Right ventricle myocardium superior (tissue), 1 donor: ENCODE measurements around the gene NPC1. TPM values are rescaled to one million over a fixed set of nuclear protein-coding genes. Genes with fewer than 3 reads are reported as not detected.
"Not testable (repeated sequence)": the region's sequence is repeated elsewhere in the genome, so short reads cannot be mapped to it uniquely, and the experiment has no call there.

Source experiments
- ATAC-seq: fragments of 200-7000 bp; cut with Tn5 transposase; one replicate; pipeline ENCODE4 v1.9.1; 2020; ENCODE audit warnings: mild to moderate bottlenecking; ENCODE audit not compliant: poor library complexity
- DNase-seq: peaks from one replicate; pipeline ENCODE4 v3.0.0-alpha.2; 2020
- intact Hi-C: fragments of 100-400 bp; cut with DNase I; formaldehyde crosslinking; loops from one replicate; pipeline ENCODE4 v1.11.2; 2022
- total RNA-seq: library from RNA; stranded (reverse); fragmentation: NEBNext Ultra II Directional; extraction: Animal tissue kit (Norgen Biotek cat#: 25700); gene quantifications from one replicate; pipeline ENCODE4 v1.2.1, GENCODE V29; 2021
- donor health status: DM: no; HTN: yes; CAD: no; lungs with severe emphysema.

NPC1 gene
- total RNA-seq, 1 donor from 2014 or later, result 9.8 TPM

DNA sequence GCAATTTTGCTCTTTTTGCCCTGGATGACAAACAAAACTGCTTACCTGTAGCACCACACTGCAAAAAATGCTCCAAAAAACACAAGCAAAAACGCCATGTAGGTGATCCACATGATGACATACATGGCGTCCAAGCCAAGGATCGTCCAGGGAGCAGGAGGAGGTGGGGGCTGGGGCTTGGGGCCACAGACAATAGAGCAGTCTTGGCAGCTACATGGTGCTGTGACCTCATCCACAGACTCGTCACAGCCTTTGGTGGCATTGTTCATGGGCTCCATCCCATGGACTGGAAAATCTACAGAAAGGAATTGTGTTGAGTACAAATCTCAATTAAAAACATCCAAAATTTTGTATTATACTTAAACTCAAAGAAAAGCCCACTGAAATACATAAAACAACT lies 26.1 kb downstream of the NPC1 start:
- intact Hi-C loops, result no loop called here
- no peak for ATAC-seq
- no peak for DNase-seq

DNA sequence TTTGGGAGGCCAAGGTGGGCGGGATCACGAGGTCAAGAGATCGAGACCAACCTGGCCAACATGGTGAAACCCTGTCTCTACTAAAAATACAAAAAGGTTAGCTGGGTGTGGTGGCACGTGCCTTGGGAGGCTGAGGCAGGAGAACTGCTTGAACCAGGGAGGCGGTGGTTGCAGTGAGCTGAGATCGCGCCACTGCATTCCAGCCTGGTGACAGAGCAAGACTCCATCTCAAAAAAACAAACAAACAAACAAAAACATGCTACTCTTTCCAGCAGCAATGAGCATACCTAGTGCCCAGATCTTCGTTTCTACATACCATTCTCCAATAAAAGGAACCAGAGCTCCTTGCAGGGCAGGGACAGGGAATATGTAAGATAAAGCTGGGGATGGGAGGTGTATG lies 28.8 kb downstream of the NPC1 start:
- ATAC-seq, intact Hi-C loops, DNase-seq: not testable (repeated sequence)

DNA sequence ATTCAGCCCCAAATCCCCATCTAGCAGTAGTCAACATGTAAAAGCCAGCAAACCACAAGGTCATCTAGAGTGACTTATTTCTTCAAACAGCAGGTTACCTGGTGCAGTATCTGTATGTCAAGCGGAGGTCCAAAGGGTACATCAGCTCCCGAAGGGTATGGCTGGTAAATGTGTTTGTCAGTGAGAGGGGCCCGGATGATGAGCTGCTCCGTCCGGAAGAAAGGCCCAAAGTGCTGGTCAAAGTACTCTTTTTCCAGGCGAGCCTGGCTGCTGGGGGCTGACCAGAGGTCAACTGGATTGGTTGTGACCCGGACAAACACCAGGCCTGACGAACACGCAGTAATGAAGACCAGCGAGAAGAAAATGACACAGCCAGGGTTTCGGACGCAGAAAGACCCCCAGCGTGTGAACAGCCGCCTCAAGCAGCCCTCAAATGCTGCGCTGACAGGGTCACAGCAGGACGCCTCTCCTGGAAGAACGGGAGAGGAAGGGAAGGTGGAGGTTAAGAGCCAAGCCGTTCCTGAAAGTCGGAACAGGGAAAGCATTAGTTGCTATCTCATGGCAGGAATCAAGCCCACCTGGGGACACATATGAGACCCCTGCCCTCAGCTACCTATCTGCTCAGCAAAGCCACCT lies 30.0 kb downstream of the NPC1 start:
- DNase-seq (no peak), ATAC-seq (no peak)
- intact Hi-C loops, result no loop called here

DNA sequence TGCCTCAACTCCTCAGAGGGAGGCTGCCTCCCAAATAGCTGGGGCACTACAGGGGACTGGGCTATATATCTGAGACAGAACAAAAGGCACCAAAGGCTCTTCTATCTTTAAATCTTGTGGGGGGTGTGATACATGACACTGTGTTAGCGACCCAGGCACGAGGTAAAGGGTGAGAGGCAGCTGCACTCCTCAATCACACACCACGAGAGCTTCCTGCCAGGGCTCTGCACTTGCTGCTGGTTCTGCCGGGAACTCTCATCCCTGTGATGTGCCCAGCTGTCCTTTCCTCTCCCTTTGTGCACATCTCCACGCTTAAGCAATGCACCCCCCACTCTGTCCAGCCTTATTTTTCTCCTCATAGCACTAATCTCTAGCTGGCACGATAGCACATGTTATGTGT lies 32.4 kb downstream of the NPC1 start:
- DNase-seq, result no peak
- no peak for ATAC-seq
- intact Hi-C loops, result no loop called here

DNA sequence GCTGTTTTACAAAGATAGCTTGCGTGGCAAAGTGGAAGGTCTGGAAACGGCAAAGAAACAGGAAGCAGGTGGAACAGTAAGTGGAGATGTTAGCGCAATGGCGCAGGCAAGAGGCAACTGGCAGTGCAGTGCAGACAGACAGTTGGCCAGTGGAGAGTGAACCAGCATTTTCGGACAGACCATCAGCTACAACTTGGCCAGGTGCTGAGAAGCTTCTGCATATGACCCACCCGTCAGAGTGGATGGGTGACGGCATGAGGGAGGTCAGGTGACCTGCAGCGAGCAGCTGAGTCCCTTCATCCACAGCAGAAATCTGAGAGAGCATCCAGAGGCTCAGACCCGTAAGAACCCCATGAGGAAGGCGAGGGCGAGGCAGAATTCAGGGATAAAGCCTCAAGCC lies 33.8 kb downstream of the NPC1 start:
- intact Hi-C loops, result no loop called here

DNA sequence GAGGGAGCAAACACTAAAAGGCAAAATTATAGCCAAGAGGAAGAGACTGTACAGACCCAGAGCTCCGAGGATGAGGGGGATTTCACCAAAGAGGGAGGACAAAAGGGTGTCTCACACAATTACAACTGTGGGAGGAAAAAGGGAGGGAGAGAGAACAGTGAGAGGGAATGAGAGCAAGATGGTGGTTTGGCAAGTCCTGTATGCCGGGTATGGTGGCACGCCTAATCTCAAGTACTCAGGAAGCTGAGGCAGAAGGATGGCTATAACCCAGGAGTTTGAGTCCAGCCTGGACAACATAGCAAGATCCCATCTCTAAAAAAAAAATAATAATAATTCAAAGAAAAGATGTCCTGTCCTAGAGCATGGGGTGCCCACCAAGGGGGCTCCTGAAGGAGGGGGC lies 34.3 kb downstream of the NPC1 start:
- DNase-seq (no peak), ATAC-seq (no peak)
- intact Hi-C loops, result no loop called here

More for the DNA sequence above, 33.8 kb downstream of the NPC1 start:
- no peak for ATAC-seq
- no peak for DNase-seq

DNA sequence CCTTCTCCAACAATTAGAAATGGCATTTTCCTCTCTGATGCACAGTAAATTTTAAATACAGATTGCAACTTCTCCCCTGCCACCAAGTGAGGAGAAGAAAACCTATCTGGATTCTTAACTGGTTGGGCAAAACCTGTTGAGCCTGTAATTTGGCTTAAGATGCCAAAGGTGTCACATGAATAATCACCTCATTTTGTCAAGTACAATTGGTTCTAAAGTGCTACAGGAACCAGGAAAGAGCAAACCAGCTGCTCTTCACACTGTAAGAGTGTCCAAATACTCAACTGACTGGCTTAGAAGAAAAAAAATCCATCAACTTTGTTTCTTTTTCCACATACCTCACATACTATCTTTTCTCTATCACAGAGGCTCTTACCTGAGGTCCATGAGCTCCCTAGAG lies 35.4 kb downstream of the NPC1 start:
- intact Hi-C loops, result no loop called here
- ATAC-seq, result no peak
- DNase-seq, result no peak

DNA sequence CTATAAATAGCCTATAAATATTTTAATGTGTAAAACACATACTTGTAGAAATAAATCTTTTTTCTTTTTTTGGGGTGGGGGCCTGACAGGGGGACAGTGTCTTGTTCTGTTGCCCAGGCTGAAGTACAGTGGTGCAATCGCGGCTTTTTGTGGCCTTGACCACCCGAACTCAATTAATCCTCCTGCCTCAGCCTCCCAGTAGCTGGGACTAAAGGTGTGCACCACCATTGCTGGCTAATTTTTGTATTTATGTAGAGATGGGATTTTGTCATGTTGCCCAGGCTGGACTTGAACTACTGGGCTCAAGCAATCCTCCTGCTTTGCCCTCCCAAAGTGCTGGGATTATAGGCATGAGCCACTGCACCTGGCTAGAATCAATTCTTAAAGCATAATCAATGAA lies 37.6 kb downstream of the NPC1 start:
- no peak for DNase-seq
- ATAC-seq, result no peak
- intact Hi-C loops, result no loop called here

DNA sequence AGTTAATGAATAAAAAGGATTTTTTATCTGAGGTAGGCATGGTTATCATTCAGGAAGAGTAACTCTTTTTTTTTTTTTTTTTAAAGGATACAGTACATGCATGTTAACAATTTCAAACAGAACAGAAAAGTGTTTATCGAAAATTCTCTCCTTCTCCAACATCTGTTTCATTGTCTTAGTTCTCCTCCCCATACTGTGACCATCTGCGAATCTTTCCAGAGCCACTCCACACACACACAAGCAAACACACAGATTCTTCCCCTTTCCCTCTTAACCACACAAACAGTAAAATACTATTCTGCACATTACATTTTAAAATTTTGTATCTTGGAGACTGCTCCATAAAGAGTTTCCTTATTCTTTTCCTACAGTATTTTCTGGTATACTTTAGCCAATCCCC lies 38.0 kb downstream of the NPC1 start:
- ATAC-seq (no peak), DNase-seq (no peak)
- intact Hi-C loops, result no loop called here

DNA sequence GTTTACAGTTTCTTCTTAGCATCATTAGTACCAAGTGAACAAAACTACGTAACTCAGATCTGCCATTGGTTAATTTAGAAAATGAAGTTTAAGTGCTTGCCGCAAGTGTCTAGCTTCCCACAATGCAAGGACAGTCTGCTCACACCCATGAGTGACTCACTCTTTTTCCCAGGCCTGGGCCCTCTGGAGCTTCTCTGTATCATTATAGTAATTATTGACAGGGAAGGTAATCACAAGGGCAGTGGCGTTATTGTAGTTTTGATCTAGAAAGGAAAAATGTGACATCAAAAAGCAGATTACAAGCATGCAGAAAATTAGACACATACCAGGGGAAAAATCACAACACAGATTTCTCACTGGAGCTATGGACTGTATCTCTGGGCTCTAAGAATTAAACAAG lies 38.5 kb downstream of the NPC1 start:
- intact Hi-C loops, result no loop called here
- ATAC-seq (no peak), DNase-seq (no peak)

DNA sequence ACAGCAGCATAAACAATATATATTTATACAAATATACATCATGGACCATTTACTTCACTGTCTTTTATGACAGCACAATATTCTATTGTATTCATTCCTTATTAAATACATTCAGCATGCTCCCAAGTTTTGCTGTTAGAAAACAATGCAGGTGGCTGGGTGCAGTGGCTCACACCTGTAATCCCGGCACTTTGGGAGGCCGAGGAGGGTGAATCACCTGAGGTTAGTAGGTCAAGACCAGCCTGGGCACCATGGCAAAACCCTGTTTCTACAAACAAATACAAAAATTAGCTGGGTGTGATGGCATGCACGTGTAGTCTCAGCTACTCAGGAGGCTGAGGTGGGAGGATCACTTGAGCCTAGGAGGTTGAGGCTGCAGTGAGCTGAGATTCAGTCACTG lies 39.0 kb downstream of the NPC1 start:
- intact Hi-C loops, result no loop called here
- no peak for ATAC-seq
- DNase-seq, result no peak

DNA sequence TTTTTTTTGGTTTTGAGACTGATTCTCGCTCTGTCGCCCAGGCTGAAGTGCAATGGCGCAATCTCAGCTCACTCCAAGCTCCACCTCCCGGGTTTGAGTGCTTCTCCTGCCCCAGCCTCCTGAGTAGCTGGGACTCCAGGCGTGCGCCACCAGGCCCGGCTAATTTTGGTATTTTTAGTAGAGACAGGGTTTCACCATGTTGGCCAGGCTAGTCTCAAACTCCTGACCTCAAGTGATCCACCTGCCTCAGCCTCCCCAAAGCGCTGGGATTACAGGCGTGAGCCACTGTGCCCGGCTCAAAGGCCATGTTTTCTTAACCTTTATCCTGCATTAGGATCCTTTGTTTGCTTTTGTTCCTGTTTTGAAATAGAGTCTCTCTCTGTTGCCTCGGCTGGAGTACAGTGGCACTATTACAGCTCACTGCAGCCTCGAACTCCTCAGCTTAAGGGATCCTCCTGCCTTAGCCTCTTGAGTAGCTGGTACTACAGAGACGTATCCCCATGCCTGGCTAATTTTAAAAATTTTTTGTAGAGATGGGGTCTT lies 41.0 kb downstream of the NPC1 start:
- no peak for ATAC-seq
- intact Hi-C loops, result no loop called here
- no peak for DNase-seq

DNA sequence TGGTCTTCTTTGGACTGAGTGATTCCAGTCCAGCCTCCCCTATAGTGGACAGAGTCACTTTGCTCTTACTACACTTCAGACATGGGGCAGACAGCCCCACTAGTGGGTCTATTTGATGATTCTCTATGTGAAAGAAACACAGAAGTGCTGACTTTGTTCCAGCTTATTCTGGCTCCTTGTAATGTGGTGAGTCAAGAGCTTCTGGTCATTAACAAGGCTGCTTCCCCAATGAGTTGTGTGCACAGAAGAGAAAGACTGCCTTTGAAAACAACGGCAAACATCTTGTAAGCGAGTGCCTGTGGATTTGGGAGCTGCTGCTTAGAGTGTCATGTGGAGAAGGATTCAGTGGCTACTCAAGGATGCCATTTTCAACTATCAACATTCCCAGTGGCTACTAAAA lies 43.8 kb downstream of the NPC1 start:
- intact Hi-C loops, result no loop called here
- no peak for ATAC-seq
- DNase-seq, result no peak

DNA sequence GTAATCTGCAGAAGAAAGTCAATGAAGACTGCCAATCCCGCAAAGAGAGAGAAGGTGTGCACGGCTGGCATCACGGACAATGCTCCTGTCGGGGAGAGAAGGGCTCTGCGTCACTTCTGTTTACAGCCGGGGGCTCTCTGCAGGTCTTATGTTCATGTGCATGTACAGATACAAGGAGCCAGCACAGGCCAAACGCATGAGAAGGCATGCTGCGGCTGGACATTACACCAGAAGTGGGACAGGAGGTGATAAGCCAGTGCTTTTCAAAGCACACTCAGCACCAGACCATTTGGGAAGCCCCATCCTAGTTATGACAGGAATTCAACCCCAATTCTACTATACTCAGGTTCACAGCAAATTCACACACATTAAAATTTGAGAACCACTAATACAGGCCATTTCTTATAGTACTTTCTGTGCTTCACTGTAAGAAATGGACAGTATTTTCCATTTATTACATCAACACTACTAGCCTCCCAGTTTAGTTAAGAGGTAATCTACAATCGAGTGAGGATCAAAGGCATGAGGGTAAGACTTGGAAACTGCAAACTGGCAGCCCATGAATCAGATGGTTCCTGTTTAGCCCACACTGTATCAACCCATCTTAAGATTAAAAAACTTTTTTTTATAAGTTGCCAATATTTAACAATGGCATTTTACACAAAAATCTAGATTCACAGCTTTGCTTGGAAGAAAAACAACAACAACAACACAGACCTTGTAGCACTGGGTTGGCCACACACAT lies 44.8 kb downstream of the NPC1 start:
- intact Hi-C loops, result no loop called here
- no peak for ATAC-seq

DNA sequence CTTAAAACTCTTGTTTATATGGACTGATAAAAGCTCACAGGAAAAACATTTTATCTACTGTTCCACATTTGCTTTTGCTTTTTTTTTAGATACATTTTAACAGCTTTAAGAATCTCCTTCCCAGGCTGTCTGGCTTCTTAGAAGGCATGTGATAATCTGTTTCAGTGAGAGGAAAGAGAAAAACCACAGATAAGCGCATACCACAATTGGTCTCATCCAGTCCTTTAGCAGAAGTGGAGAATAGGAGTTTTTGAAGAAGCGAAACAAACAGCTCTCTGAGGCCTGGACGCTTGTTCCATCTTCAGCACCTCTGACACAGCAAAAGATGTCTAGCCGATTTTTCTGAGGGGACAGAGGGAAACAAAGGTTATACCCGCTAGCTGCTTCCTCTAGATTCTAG lies 45.4 kb downstream of the NPC1 start:
- DNase-seq (no peak), ATAC-seq (peak; percentile 53)
- intact Hi-C loops, result no loop called here

More for the DNA sequence above, 44.8 kb downstream of the NPC1 start:
- no peak for DNase-seq

DNA sequence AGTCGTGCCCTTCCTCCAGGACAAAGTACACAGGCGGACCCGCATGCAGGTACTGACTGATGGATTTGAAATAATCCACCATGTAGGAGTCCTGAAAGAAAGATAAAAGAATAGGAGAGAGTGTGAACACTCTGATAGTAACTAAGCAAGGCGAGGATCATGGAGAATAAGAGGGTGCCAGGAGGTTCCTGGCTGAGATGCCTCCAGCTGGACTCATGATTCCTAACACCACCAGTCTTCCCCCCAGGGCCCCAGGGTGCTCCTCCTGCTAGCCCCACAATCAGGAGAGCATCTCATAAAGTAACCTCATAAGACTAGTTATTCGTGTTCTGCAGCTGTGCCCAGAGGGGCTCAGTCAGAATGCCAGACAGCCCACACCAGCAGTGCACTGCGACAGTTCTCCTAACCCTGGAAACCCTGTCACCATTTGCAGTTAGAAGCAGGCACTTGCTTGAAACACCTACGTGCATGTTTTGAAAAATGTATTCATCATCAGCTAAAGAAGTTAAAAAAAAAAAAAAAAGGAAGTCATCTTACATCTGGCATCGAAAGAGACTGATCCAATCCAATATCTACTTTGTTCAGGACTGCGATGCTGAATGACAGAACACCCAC lies 46.3 kb downstream of the NPC1 start:
- DNase-seq, result no peak

DNA sequence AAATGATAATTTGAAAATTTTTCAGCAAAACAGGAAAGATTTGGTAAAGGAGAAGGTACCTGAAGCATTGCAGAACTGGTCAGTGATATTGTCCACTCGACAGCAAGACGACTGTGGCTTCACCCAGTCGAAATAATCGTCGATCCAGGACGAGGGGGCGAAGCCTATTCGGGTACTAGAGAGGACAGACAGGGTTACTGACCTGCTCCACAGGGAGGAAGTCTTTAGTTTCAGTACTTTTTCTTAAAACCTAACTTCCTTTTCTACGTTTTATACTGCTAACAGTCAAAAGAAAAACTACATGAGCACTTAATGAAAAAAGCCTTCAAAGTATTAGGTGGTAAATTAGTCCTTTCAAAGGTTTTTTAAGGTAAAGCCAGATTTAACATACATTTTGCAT lies 47.0 kb downstream of the NPC1 start:
- intact Hi-C loops, result no loop called here
- ATAC-seq (no peak), DNase-seq (no peak)

More for the DNA sequence above, 46.3 kb downstream of the NPC1 start:
- intact Hi-C loops, result no loop called here
- no peak for ATAC-seq

DNA sequence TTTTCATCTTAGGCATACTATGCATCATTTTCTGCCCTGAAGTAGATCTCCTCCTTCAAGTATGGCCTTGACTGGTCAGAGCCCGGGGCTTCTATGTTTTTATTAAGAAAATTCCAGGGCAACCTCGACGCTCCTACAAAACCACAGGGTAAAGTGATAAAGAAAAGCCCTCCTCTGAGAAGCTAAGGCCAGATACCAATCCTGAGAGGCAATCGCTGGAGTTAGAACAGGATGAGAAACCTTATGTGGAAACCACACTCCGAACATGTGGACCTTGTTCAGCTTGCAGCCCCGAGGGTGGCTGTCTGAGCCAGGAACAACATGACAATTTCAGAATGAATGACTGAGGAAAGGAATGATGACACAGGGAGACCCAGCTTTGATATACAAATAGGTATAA lies 47.4 kb downstream of the NPC1 start:
- intact Hi-C loops, result no loop called here
- ATAC-seq (no peak), DNase-seq (no peak)

DNA sequence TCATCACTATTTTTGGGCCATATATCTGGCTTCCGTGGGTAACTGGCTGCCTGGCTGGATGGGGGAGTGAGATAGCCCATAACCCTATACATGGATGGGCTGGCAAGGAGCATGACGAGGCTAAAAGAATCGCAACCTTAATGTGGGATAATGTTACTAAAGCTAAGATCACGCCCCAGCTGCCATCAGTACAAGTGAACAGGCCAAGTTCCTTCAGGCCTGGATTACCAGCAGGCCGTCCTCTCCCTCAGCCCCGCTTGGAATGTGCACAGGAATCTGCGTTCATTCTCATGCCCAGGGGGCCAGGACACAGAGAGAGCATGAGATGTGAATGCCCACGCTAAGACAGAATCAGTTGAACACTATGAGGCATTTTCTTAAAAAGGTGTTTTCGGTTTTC lies 48.3 kb downstream of the NPC1 start:
- ATAC-seq, result no peak
- intact Hi-C loops, result no loop called here
- no peak for DNase-seq

DNA sequence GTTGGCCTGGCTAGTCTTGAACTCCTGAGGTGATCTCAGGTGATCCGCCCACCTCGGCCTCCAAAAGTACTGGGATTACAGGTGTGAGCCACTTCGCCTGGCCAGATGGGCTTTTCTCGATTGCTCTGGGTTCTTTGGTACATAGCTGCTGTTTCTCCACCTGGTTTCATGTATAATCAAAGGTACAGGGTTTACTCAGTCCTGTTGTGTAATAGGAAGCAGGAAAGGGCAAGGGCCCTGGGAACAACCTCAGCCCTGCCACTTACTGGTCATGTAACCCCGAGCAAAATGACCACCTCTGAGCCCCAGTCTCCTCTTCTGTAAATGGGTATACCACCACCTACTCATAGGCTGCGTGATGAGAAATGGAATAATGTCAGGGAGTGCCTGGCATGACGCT lies 49.0 kb downstream of the NPC1 start:
- ATAC-seq (no peak), DNase-seq (no peak)
- intact Hi-C loops, result no loop called here
